OCI-LY7 (cell line): ENCODE results near the gene SSU72. TPM values are rescaled to one million over a fixed set of nuclear protein-coding genes. Genes with fewer than 3 reads are reported as not detected.

Experiments
- BruUV-seq: library from RNA; stranded (reverse); fragments of 400-500 nt; replicated peaks from 2 replicates; lab custom pipeline; 2021; lab: Mats Ljungman, UMichigan
- CTCF ChIA-PET: fragments of 300-600 bp; sonication (Branson Sonifier 250); formaldehyde crosslinking; loops from one replicate; lab custom pipeline; 2022; ENCODE audit warnings: antibody characterized with exemption; ENCODE audit not compliant: unreplicated experiment; lab: Charles Lee
- POLR2A ChIA-PET: fragments of 300-600 bp; sonication (Branson Sonifier 250); formaldehyde crosslinking; loops from one replicate; lab custom pipeline; 2022; ENCODE audit warnings: antibody characterized with exemption; lab: Charles Lee
- DNase-seq: peaks from one replicate; pipeline ENCODE4 v3.0.0-alpha.2; 2015; ENCODE audit warnings: low spot score
- H2AFZ ChIP-seq: fragments of 200-600 bp; sonication (generic), shearing (Covaris generic); 2 replicates; pipeline ENCODE4 v1.6.1; 2014; ENCODE audit warnings: mild to moderate bottlenecking, antibody characterized with exemption, low read length, moderate library complexity
- H3K27ac ChIP-seq: fragments of 200-600 bp; sonication (generic); 2 replicates; pipeline ENCODE4 v1.5.1; 2014; ENCODE audit warnings: mixed run types, low read depth, mild to moderate bottlenecking, moderate library complexity, low read length, inconsistent platforms; ENCODE audit not compliant: poor library complexity, severe bottlenecking
- H3K36me3 ChIP-seq: fragments of 200-600 bp; sonication (generic); 2 replicates; pipeline ENCODE4 v1.6.1; 2014; ENCODE audit warnings: mild to moderate bottlenecking, antibody characterized with exemption, low read length, moderate library complexity, mixed read lengths; ENCODE audit not compliant: insufficient read depth
- H3K4me1 ChIP-seq: fragments of 200-600 bp; sonication (generic); 2 replicates; pipeline ENCODE4 v1.5.1; 2014; ENCODE audit warnings: mild to moderate bottlenecking, low read length; ENCODE audit not compliant: insufficient read depth, poor library complexity, severe bottlenecking
- H3K4me2 ChIP-seq: fragments of 200-600 bp; sonication (generic); 2 replicates; pipeline ENCODE4 v1.6.1; 2014; ENCODE audit warnings: mild to moderate bottlenecking, low read length
- H3K4me3 ChIP-seq: fragments of 200-600 bp; sonication (generic); 2 replicates; pipeline ENCODE4 v1.5.1; 2014; ENCODE audit warnings: mild to moderate bottlenecking, low read depth, low read length; ENCODE audit not compliant: poor library complexity, severe bottlenecking
- H3K79me2 ChIP-seq: fragments of 200-600 bp; sonication (generic); 2 replicates; pipeline ENCODE4 v1.6.1; 2016; ENCODE audit warnings: low read depth, mild to moderate bottlenecking, low read length, moderate library complexity, mixed read lengths; ENCODE audit not compliant: insufficient read depth
- H3K9me2 ChIP-seq: fragments of 200-600 bp; sonication (generic); 2 replicates; pipeline ENCODE4 v1.6.1; 2016; ENCODE audit warnings: mild to moderate bottlenecking, low read length, mixed read lengths; ENCODE audit not compliant: insufficient read depth
- H3K9me3 ChIP-seq: fragments of 200-600 bp; sonication (generic); 2 replicates; pipeline ENCODE4 v1.6.1; 2014; ENCODE audit warnings: mild to moderate bottlenecking, mixed run types, low read length, mixed read lengths
- H4K20me1 ChIP-seq: fragments of 200-600 bp; sonication (generic); 2 replicates; pipeline ENCODE4 v1.6.1; 2014; ENCODE audit warnings: mild to moderate bottlenecking, antibody characterized with exemption, low read length, moderate library complexity, mixed read lengths; ENCODE audit not compliant: insufficient read depth
- CTCF ChIP-seq: fragments of 200-600 bp; sonication (generic); conservative IDR thresholded peaks from 2 replicates; pipeline ENCODE4 v1.5.1; 2014; ENCODE audit warnings: mild to moderate bottlenecking, antibody characterized with exemption, low read length, moderate library complexity, mixed read lengths
- EZH2phosphoT487 ChIP-seq: fragments of 200-600 bp; sonication (generic); IDR thresholded peaks from 2 replicates; pipeline ENCODE4 v1.6.1; 2018; ENCODE audit warnings: low read depth, borderline replicate concordance, mild to moderate bottlenecking, mixed run types, antibody characterized with exemption, low read length, moderate library complexity, mixed read lengths
- intact Hi-C: fragments of 100-400 bp; cut with micrococcal nuclease; formaldehyde crosslinking; loops from one replicate; pipeline ENCODE4 v1.10.0; 2022; ENCODE audit not compliant: unreplicated experiment
- total RNA-seq, 2 experiments: library from RNA; depleted of rRNA in 1 of 2; stranded (reverse); fragments of >200 nt in 1 of 2; shearing (Covaris generic) in 1 of 2; gene quantifications; 2 replicates each; pipeline ENCODE4 v1.2.3, GENCODE V29; 2014 to 2022

SSU72 gene
- total RNA-seq, 2 experiments from 2014 or later: 97.7 to 149 TPM

GRCh38 chr1:1604374-1605033 is 29.8 kb upstream of the SSU72 start:
- no peaks in the 10 kb centered on the region for H3K79me2 ChIP-seq
- POLR2A ChIA-PET: interaction anchor here (0.6 to 1.3 kb wide), 2 partner anchors 10 to 278 kb away, joined by 4 to 11 read pairs; partner anchors contain the start of gene MIB2
- TF ChIP-seq CTCF (no peak), EZH2phosphoT487 (no peak)
- no peaks in the 10 kb centered on the region for H3K9me3 ChIP-seq
- no peak overlapping the region for H3K4me2 ChIP-seq
- H3K27ac ChIP-seq: no peak overlapping the region
- CTCF ChIA-PET: no interaction called here
- H2AFZ ChIP-seq: no peak overlapping the region
- H4K20me1 ChIP-seq: no peaks in the 10 kb centered on the region
- H3K9me2 ChIP-seq: no peaks in the 10 kb centered on the region
- BruUV-seq: no TSS peak
- H3K4me3 ChIP-seq: no peak overlapping the region
- intact Hi-C loops: no loop called here
- H3K36me3 ChIP-seq: no peaks in the 10 kb centered on the region
- H3K4me1 ChIP-seq: peaks cover 21% of the 10 kb centered on the region
- DNase-seq: no peak

- intact Hi-C loops: no loop called here
- no peaks in the 10 kb centered on the region for H3K9me2 ChIP-seq
- no peak for TF ChIP-seq EZH2phosphoT487
- no peak for TF ChIP-seq CTCF
- BruUV-seq: no TSS peak
- CTCF ChIA-PET: no interaction called here
- DNase-seq: no peak
- H2AFZ ChIP-seq: no peak overlapping the region
- H3K4me2 ChIP-seq: no peak overlapping the region
- no peak overlapping the region for H3K27ac ChIP-seq
- H3K4me1 ChIP-seq: peaks cover 21% of the 10 kb centered on the region
- H3K79me2 ChIP-seq: no peaks in the 10 kb centered on the region
- H3K36me3 ChIP-seq: no peaks in the 10 kb centered on the region
- no peak overlapping the region for H3K4me3 ChIP-seq
- H4K20me1 ChIP-seq: no peaks in the 10 kb centered on the region
- no peaks in the 10 kb centered on the region for H3K9me3 ChIP-seq
- POLR2A ChIA-PET: interaction anchor here (0.6 to 1.3 kb wide), 3 partner anchors 11 to 279 kb away, joined by 3 to 11 read pairs (median 4); partner anchors contain the start of gene MIB2
These were observed 29.2 kb upstream of the SSU72 start for GRCh38 chr1:1603671-1604373.
